ENCODE measurements around the gene DOCK1. TPM values are rescaled to one million over a fixed set of nuclear protein-coding genes. Genes with fewer than 3 reads are reported as not detected.

DOCK1 gene
- total RNA-seq, 4 donors from 2014 or later, result 31.3 to 82.3 (median 44.1) TPM

GRCh38 chr10:127018298-127018650 is 113.0 kb downstream of the DOCK1 start:
- DNase-seq (ENCODE audit: low spot score), result no peak
- ATAC-seq (ENCODE audit: low FRiP score), result no peak
- TF ChIP-seq CTCF (IDR thresholded peaks at IDR 0.05), result no peak

DNA sequence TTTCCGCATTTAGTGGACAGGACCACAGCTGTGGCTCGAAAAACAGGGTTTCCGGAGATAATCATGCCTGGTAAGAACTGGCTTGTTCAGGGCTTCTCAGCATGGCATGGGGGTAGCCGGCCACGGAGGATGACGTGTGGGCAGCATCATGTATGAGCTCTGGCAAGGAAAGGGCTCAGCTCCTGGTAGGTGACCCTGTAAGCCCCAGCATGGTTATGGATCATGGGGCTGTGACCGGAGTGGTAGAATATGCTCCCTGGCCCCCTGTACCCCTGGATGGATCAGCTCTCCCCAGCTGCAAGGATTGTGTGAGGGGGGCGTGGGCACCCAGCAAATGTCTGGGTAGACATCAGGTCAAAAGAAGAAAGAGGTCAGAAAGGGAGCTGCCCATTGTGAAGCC is 113.5 kb downstream of the DOCK1 start:
- DNase-seq (ENCODE audit: low spot score) (no peak), ATAC-seq (ENCODE audit: low FRiP score) (no peak)
- no peak for TF ChIP-seq CTCF (IDR thresholded peaks at IDR 0.05)

- no peak for DNase-seq (ENCODE audit: low spot score)
- no peak for ATAC-seq (ENCODE audit: low FRiP score)
- TF ChIP-seq CTCF (IDR thresholded peaks at IDR 0.05), result no peak
These were observed 115.0 kb downstream of the DOCK1 start for GRCh38 chr10:127020260-127020659.

DNA sequence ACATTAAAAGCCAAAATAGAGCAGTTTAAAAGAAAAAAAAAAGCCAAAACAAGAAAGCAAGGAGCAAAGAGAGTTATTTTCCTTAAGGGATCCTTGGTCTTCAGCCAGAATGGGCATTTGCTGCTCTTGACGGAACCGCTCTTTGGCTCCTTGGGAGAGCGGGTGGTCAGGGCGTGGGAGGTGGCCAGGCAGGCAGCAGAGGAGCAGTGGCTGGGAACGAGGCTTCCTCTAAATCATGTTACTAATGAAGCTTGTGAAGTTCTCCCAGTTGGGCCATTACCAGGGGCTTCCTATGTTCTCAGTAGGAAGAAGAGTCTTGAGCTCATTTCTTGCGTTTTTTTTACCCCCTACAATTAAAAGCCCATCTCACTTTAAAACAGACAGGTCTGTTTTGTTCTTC is 116.6 kb downstream of the DOCK1 start:
- TF ChIP-seq CTCF (IDR thresholded peaks at IDR 0.05), result no peak
- DNase-seq (ENCODE audit: low spot score), result no peak

GRCh38 chr10:127024685-127025435 is 119.6 kb downstream of the DOCK1 start:
- ATAC-seq (ENCODE audit: low FRiP score) (no peak), DNase-seq (ENCODE audit: low spot score) (no peak)
- no peak for TF ChIP-seq CTCF (IDR thresholded peaks at IDR 0.05)

More for the DNA sequence above, 116.6 kb downstream of the DOCK1 start:
- no peak for ATAC-seq (ENCODE audit: low FRiP score)

- DNase-seq (ENCODE audit: low spot score) (no peak), ATAC-seq (ENCODE audit: low FRiP score) (no peak)
- no peak for TF ChIP-seq CTCF (IDR thresholded peaks at IDR 0.05)
These were observed 122.6 kb downstream of the DOCK1 start for GRCh38 chr10:127027786-127028185.

- no peak for TF ChIP-seq CTCF (IDR thresholded peaks at IDR 0.05)
- DNase-seq (ENCODE audit: low spot score) (no peak), ATAC-seq (ENCODE audit: low FRiP score) (no peak)
These were observed 123.3 kb downstream of the DOCK1 start for GRCh38 chr10:127028556-127028955.

All from omental fat pad (tissue), 4 donors.